HG03064 (cell line): Measurements from ENCODE around the gene BRD3OS.
A peak's percentile ranks its signal among the peaks of the same experiment; 100 is the strongest.
"Not testable (repeated sequence)": the region's sequence is repeated elsewhere in the genome, so short reads cannot be mapped to it uniquely, and the experiment has no call there.

Source experiments
- ATAC-seq: cut with Tn5 transposase; IDR thresholded peaks from one replicate; pipeline ENCODE4 v1.9.1; 2021; ENCODE audit warnings: low read depth; ENCODE audit not compliant: unreplicated experiment

Gene BRD3OS

DNA sequence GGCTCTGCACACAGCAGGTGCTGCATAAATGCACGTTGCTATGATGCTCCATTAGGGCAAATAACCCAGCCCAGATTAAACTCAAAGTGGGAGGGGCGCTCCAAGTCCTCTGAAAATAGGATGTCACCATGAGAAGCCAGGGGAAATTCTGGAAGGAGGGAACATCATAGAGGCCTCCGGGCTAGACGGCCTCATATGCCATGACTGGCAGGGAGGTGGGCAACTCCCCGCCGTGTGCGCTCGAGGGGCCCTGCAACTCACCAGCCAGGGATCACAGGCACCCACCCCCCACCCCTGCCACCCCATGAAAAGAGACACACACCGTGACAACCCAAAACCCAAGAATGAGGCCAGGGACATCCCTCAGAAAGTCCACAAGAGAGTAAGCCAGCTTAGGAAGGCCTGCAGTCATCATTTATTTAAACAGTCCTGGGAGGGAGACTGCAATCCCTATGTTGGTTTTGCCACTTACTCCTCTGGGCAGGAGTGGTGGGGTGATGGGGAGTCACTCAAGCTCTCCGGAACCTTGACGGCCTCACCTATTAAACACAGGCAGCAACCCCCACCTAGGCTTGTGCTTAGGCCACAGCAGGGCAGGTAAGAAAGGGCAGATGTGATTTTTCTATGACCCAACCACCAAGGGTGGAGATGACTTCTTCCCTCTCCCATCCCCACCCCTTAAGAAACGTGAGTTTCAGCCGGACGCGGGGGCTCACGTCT is 37.2 kb upstream of the BRD3OS start:
- no peak for ATAC-seq

DNA sequence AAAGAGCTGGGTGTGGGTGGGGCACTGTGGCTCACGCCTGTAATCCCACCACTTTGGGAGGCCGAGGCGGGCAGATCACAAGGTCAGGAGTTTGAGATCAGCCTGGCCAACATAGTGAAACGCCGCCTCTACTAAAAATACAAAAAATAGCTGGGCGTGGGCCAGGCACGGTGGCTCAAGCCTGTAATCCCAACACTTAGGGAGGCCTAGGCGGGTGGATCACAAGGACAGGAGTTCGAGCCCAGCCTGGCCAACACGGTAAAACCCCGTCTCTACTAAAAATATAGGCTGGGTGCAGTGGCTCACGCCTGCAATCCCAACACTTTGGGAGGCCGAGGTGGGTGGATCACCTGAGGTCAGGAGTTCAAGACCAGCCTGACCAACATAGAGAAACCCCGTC is 36.5 kb upstream of the BRD3OS start:
- ATAC-seq, result not testable (repeated sequence)

DNA sequence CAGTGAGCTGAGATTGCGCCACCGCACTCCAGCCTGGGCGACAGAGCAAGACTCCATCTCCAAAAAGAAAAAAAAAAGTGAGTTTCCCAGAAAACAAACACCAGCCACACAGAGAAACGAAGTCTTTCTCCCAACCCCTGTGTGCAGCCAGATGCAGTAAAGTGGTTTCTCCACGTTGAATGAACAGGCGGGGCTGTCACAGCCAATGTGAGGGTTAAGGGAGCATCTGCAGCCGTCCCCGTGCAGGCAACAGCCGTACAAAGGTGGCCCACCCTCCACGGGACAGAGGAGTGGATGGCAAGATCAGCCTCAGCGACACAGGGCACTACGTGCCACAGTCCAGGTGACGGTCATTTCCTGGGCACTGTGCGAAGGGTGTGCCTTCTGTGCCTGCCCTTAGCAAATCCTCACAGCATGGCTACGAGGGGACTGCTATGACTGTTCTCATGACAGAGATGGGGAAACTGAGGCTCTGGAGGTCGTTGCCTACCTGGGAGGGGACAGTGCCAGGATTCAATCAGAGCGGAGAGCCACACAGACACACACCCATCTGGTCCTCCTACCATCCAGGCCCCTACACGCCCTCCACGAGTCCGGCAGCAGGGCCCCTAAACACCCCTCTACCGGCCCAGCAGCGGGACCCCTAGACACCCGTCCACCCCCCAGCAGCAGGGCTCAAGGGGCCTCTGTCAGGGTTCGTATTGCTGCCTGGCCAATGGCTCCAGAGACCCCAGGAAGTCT is 35.5 kb upstream of the BRD3OS start:
- ATAC-seq, result no peak

DNA sequence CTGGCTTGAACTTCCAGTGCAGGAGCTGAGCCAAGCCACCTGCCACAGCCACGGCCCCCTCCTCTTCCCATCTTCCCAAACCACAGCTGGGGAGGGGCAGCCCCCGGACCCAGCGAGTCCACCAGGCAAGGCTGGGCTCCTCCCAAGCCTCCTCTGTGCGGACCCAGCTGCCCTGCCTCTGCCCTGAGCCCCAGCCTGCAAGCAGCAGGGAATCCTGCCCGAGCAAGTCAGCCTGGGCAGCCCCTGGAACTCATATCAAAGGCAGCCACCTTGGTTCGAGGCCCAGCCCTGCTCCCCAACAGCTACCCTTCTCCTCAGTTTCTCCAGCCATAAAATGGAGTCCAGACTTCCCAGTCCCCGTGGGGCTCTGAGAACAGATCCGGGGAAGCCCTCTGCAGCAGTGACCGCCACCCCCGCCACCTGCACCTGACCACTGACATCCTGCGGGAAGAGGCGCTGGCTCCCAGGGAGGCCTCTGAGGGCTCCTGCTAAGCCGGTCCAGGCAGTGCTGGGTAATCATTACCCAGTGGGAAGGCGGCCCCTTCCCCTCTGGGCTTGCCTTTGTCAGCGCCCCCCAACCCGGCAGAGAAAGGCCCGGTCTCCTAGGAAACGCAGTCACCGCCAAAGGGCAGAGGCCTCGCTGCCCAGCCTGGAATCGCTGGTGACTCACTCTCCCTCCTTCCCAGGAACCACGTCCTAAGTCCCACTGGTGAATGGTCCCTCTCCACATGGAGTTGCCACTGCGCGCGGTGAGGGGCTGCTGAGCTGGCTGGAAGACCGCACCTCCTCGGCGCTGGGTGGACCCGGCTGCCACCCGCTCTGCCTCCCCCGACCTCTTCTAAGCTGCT is 34.7 kb upstream of the BRD3OS start:
- no peak for ATAC-seq

DNA sequence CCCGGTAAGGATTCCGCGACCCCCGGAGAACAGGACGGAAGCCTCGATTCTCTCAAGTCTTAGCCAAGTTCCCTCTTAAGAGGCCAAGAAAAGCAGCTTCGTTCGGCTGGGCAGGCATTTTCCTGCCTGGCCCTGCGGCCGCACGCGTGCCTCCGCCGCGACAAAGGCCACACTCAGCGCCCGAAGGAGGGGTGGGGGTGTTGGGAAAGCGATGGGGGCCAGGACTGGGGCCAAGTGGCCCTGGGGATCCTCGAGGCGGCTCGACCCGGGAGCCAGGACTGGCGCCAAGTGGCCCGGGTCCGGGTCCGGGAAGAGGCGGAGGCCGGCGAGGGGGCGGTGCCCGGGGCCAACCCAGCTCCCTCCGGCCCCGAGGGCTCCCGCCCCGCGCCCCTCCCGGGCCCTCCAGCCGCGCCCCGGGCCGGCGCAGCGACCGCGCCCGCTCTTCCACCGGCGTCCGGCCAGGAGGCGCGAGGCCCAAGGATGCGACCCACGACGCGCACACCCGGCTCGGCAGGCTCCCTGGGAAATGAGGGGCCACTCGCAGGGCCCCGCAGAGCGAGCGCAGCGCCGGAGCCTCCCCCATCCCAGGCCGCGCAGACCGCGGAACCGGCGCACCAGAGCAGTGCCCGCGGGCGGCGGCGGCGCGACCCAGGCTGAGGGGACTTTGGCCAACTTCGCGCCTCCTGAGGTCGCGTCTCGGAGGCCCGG is 33.9 kb upstream of the BRD3OS start:
- peak; percentile 9 for ATAC-seq

DNA sequence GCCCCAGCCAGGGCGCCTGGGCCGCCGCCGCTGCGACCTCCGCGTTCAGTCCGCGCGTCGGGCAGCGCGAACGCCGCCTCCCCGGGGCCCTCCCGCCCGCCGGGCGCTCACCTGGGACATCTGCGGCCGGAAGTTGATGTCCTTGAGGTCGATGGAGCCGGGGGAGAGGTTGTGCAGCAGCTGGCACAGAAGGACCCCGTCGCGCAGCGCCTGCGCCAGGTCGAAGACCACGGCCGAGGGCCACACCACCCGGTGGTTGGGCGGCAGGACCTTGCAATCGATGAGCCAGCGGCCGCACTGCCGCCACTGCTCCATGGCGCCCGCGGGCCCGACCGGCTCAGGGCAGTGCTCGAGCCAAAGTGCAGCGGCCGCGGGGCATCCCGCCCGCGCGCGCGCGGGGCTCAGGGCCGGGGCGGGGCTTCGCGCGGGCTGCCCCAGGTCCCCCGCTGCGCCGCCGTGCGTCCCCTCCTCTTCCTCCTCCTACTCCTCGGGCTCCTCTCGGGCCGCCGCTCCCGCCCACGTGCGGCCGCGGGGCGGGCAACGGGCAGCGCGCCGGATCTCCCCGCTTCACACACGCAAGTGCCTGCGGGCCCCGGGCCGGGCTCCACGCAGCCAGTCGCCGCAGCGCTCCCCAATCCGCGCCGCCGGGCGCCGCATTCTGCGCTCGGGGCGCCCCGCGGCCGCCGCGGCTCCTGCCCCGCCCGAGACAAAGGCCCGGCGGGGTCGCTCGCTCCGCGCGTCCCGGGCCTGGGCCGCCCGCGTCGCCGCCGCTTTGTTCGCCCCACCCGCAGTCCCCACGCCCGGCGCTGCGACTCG is 33.1 kb upstream of the BRD3OS start, which contains the start of gene VAV2:
Gene VAV2, minus strand, starts transcription at position 361 of the 816 bp plus-strand sequence. Its CDS starts 46 bp downstream, at position 315.
- ATAC-seq, result peak; percentile 45

DNA sequence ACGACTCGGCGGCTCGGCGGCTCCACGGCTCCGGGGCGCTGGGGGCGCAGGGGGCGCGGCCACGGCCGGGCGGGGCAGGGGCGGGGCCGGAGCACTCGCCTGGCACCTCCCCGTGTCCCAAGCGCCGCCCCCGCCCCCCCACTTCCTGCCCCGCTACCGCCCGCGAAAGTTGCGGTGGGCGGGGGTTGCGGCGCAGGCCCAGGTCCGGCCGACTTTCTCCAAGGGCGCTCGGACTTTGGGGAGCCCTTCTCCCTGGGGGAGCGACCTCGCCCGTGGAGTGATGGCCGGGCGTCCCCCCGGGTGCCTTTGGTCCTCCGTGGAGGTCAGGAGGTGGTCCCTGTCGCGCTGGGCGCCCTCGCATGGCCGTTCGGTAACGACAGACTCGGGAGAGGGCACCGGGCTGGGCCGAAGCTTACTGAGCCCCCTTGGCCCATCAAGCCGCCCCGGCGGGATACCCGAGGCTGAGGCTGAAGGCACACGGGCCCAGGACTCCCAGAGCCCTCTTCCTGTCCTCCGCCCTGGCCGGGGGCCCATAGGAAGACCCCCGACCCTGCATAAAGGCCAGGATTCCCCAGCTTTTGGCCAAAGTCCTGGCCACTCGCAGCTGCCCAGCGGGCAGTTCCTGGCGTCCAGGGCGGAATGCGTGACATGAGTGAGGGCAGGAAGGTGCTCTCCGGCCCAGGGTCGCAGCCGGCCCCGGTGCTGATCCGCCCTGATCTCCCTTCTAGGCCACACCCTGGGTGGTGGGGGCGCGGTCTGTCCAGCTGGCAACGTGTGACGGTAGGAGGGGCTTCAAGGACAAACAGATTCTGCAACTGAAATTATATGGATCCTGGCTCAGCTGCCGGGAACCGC is 32.3 kb upstream of the BRD3OS start:
- ATAC-seq, result peak; percentile 50

DNA sequence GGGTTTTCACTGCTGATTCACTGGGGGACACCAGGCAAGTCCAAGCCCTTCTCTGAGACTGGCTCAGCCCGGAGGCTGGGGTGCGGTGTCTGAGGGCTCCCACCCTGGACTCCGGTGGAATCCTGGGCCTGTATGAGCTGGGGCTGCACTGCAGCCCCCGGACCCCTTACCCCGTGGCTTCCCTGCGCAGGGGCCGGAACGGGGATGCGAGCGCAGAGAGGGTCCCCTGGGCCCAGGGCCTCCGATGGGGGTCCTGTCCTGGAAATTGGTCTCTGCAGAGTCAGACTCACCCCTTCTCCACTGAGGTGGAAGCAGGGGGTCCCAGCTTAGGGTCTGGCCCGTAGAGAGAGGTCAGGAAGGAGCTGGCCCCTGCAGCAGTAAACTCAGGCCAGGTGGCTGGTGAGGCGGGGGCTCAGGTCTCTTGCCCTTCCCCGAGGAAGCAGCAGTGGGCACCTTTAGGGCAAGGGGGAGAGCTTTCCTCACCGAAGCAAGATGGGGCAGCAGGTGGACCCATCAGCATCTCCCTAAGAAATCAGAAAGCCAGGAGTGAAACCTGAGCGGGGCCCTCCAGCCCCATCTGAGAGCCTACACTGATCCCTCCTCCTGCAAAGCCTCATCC is 31.5 kb upstream of the BRD3OS start:
- no peak for ATAC-seq

DNA sequence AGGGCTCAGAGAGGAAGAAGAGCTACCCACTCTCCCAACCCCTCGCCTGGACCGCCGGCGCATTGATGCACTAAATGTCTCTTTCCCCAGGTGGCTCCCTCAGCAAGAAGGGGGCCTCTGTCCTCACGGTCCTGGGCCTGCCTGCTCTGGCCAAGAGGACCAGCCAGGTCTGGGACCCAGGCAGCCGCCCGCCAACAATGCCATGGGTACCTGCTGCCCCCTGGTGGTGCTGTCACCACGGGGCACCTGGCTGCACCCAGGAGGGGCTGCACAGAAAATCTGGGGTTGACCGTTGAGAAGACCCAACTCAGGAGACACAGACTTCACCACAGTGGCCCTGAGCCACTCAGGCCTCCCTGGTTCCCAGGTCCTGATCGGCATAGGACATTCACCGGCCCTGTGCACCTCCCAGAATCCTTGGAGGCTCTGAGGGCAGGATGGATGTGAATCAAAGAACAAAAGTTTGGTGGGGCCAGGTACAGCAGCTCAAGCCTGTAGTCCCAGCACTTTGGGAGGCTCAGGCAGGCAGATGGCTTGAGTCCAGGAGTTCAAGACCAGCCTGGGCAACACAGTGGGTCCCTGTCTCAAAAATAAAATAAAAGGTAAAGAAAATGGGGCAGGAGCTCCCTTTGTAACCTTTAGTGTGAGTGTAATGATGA is 30.8 kb upstream of the BRD3OS start:
- no peak for ATAC-seq

DNA sequence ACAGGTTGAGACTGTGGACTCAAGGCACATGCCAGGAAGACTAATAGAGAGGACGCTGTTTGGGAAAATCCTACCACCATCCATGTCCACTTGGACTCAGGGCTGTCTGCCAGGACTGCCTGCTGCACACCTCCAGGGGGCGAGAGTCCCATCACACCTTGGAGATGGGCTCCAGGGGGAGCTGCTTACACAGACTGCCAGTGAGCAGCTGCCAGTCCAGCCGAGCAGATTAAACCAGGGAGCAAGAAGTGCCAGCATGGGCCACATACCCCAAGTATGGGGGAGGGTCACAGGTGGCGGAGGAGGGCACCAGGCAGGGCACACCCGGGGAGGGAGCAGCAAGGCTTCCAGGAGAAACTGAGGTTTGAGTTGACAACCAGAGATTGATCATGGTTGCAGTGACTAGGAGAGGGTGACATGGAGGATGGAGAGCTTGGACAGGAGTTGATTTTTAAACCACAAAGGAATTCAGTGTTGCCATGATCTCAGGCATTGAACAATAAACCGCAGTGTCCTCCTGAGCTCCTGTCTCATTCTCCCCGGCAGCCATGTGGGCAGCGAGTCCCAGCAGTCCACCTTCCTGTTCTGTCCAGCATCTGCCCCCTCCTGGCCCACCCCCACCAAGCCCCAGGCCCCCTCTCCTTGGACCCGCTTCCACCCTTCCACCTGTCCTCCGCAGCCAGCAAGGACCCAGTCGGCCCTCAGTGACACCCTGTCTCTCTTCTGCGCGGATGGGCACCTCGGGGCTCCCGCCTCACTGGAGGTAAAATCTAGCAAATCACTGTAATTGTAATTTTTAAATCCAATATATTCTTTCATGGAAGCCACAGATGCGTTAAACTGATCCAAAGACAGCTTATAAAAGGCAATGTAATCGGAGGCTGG is 30.0 kb upstream of the BRD3OS start:
- ATAC-seq, result no peak

DNA sequence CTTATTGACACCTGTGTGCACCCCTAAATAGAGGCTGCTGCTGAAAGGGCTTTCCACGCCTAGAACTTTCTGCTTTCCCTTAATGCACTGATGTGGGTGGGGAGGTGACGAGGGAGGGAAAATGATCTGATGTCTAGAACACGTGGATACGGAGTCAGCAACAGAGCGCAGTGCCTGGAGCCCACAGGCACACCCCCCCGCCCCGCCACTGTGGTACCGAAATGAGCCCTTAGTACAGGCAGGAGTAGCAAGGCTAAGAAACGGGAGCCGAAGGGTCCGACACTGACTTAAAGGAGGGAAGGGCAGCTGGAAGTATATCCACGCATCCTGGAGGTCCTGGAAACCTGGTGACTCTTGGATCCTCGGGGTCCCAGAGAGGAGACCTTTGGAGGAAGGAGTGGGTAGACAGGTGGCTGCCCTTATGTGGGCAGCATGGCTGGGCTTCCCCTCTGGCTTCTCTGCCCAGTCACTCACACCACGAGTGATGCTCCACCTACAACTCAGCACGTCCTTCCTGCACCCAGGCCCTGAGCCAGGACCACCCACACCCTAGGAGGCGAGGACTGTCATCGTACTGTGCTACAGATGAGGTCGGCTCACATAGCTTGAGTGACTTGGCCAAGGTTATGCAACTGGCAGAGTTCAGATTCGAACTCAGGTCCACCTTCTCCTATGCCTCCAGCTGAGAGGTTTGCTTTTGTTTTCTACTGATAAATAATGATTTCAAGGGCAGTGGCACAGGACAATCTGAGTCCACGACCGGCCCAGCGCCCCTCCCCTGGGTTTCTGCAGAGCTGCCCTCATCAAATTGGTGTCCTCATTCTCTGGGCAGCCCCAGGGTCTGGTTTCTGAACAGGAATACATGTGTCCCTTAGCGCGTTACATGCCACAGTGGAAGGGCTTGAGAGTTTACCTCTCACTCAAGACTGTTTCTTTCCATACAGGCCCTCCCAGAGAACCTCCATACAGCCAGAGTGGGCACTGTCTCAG is 28.5 kb upstream of the BRD3OS start:
- ATAC-seq, result no peak

DNA sequence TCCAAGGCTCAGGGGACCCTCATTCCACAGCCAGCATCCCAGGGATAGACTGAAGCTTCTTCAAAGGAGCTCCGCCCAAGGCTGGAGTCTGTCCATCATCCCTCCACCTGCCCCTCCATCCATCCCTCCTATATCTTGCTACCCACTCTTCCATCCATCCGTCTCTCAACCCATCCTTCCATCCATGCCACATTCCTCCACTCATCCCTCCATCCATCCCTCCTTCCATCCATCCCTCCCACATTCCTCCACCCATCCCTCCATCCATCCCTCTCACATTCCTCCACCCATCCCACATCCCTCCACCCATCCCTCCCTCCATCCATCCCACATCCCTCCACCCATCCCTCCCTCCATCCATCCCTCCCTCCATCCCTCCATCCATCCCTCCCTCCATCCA is 27.7 kb upstream of the BRD3OS start:
- ATAC-seq, result no peak

DNA sequence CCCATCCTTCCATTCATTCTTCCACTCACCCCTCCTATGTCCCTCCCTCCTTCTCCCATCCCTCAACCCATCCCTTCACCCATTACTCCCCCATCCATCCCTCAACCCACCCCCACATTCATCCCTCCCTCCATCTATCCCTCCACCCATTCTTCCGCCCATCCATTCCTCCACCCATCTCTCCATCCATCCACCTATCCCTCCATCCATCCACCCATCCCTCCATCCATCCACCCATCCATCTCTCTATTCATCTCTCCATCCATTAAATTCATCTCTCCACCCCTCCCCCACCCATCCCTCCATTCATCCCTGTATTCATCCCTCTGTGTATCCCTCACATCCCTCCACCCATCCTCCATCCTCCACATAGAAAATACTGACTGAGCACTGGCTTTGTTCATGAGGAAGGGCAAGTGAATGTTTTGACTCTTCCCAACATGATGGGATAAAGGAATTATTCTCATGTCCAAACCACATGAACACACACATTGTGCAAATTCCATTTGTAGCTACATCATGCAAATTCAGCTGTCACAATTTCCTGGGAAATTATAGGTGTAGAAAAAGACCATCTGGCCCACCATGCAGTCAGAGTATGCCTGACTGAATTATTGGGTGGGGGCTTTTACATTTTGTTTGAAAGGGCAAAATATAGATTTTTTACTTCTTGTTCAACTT is 26.2 kb upstream of the BRD3OS start:
- ATAC-seq, result no peak

DNA sequence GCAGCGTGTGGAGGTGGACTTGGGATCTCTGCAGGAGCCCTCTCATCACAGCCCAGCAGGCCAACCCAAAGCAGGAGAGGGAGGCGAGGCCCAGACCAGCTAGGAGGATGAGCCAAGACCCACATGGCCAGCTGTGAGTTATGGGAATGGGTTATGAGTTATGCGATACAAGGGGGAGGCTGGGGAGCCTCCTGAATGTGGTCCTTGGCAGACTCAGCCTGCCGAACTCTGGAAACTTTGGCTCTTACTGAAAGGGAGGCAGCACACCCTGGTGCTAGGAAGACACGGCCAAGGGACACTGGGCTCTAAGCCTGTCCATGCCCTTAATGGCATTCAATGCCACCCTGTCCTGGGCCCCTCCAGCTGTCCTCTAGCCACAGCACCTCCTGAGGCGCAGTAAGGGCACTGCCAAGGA is 25.4 kb upstream of the BRD3OS start:
- no peak for ATAC-seq

DNA sequence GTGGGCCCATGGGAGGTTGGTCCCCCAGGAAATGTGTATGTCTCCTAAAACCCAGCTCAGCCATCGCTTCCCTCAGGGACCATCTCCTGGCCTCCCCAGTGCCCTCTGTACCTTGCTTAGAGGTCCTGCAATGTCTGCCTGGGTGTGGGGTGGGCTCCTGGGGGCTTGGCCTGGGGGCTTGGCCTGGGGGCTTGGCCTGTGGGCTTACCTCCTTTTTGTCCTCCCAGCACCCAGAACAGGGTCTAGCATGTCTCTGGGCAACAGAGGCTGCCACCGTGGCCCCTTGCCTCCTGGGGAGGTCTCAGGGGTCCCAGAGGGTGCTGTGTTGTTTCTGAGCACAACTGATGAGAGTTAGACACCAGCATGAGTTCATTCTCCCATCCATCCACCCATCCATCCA is 22.5 kb upstream of the BRD3OS start:
- ATAC-seq, result no peak
